GM19463 (cell line): ENCODE measurements around the gene SLF1.

Experiments used
- ATAC-seq: cut with Tn5 transposase; IDR thresholded peaks from one replicate; pipeline ENCODE4 v1.9.1; 2021; ENCODE audit warnings: mild to moderate bottlenecking, moderate library complexity; ENCODE audit not compliant: unreplicated experiment

The SLF1 gene

GRCh38 chr5:94660506-94660905, 42.0 kb downstream of the SLF1 start:
- no peak for ATAC-seq

DNA sequence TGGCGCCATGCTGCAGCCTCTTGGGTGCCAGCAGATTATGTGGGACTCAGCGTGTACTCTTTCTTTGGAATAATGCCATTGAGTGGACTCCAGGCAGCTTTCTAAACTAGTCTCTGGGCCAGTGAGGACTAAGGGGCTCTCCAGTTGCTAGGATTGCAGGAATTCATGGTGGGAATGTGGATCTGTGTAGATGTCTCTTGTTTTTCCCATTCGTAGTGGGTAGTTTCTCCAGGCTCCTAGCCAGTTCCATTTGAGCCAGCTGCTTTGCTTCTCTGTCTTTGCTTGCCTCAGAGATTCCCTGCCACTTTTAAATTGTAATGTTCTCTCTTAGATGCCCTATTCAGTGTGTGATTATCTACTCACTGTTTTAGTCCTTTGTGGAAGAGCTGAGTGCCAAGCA, 42.6 kb downstream of the SLF1 start:
- ATAC-seq = no peak

DNA sequence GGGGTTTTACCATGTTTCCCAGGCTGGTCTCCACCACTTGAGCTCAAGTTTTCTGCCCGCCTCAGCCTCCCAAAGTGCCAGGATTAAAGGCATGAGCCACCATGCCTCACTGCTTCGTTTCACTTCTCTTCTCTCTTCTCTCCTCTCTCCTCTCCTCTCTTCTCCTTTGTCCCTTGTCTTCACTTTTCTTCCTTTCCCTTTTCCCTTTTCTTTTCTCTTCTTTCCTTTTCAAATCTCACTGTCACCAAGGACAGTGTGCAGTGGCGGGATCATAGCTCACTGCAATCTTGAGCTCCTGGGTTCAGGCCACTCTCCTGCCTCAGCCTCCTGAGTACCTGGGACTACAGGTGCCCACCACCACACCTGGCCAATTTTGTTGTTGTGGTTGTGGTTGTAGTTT, 49.5 kb downstream of the SLF1 start:
- no peak for ATAC-seq

DNA sequence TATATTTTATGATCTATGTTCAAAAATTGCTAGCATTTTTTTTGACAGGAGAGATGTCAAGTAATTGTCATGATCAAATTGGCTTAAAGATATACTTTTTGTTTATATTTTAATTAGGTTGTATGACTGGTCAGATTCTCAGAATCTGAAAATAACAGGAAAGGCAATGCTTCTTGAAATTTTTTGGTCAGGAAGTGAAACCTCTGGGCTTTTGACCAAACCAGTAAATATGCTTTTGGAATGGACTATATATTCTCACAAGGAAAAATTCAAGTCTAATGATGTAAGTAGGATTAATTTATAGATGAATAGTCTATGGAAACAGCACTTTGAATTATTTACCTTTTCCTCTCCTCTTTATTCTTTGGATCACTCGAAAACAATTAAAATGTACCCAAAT, 52.3 kb downstream of the SLF1 start:
- no peak for ATAC-seq

- no peak for ATAC-seq
These were observed 54.3 kb downstream of the SLF1 start for GRCh38 chr5:94672746-94673145.

GRCh38 chr5:94674490-94675382, 56.3 kb downstream of the SLF1 start:
- ATAC-seq = no peak

DNA sequence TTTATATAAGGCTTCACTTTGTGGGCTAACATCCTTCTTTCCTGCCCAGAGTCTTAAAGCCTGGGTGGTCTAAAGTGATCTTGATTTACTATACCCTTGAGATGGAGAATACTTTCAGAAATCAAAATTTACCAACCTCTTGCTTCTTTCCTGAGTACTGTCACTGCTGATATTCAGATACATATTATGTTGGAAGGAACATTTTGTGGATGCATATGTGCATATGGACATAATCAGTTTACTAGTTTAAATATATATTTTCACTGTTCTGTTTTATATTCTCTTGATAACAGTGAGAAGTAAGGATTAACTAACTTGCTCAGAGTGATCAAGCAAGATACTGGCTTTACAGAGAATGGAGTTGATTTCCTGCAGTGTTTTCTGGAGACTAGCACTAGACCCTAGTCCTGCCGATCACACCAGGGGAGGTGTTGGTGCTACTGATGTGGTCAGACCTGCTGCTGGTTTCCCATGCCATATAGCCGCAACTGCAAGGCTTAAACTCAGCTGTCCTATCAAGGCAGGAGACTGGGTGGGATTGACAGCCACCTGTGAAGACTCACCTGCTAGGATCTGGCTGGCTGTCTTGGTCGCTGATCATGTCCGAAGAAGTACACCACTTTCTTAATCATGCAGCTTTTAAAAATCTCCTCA, 57.6 kb downstream of the SLF1 start:
- ATAC-seq = no peak

- ATAC-seq = no peak
These were observed 64.5 kb downstream of the SLF1 start for GRCh38 chr5:94682814-94683520.

- no peak for ATAC-seq
These were observed 71.4 kb downstream of the SLF1 start for GRCh38 chr5:94689908-94690307.

DNA sequence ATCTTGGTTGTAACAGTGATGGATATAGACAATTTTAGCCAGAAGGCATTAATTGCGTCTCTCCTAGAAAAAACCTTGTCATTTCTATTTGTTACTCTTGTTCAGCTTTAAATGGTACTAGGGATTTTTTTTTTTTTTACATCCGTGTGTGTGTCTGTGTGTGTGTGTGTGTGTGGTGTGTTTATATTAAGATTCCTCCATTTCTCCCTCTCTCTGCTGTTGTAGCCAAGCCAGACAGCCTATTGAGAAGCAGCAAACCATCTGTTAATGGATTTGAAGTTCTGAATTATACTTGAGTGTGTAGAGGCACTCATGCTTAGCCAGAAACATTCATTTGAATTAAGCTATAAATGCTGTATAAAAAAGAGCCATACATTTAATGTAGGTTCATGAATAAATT, 72.3 kb downstream of the SLF1 start:
- no peak for ATAC-seq

- ATAC-seq = no peak
These were observed 72.8 kb downstream of the SLF1 start for GRCh38 chr5:94691291-94691690.

DNA sequence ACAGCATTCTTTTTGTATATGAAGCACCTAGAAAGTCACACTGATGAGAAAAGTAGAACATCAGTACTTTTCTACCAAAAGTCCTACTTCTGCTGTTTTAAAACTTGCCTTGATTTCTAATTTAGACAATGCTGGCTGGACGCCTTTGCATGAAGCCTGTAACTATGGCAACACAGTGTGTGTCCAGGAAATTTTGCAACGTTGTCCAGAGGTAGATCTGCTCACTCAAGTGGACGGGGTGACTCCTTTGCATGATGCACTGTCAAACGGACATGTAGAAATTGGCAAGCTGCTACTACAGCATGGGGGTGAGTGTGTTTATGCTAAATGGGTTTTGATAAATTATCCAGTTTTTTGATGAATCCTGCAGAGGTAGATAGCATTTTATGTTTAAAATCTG, 73.5 kb downstream of the SLF1 start:
- ATAC-seq = no peak

GRCh38 chr5:94692581-94692980, 74.1 kb downstream of the SLF1 start:
- ATAC-seq = no peak

GRCh38 chr5:94693043-94693822, 74.8 kb downstream of the SLF1 start:
- ATAC-seq = peak; percentile 50

GRCh38 chr5:94693845-94694370, 75.4 kb downstream of the SLF1 start:
- ATAC-seq = no peak

DNA sequence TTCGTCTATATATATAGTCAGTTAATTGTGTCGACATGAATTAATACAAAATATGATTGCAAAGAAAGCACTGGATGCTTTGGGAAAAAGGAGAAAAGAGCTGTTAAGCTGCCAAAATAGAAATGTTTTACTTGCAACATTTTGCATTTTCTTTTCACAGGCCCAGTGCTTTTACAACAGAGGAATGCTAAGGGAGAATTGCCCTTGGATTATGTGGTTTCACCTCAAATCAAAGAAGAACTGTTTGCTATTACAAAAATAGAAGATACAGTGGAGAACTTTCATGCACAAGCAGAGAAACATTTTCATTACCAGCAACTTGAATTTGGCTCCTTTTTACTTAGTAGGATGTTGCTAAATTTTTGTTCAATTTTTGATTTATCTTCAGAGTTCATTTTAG, 76.2 kb downstream of the SLF1 start:
- ATAC-seq = no peak

- ATAC-seq = no peak
These were observed 79.7 kb downstream of the SLF1 start for GRCh38 chr5:94698197-94698596.

DNA sequence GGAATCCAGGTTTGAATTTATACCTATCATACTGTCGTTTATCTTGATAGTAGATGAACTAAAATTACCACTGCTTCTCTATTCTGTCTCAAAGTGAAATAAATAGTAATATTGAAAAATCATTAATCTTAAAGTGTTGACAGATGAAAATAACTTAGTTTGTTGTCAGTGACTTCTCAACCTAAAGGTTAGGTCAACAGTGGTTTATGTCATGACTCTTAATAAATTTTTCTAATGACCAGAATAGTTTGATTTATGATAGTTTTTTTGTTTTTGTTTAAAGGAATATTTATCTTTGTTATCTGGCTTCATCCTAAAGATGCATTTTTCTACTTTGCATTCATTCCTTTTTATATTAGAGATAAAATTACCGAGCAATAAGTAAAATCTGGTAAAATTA, 81.1 kb downstream of the SLF1 start:
- ATAC-seq = no peak

DNA sequence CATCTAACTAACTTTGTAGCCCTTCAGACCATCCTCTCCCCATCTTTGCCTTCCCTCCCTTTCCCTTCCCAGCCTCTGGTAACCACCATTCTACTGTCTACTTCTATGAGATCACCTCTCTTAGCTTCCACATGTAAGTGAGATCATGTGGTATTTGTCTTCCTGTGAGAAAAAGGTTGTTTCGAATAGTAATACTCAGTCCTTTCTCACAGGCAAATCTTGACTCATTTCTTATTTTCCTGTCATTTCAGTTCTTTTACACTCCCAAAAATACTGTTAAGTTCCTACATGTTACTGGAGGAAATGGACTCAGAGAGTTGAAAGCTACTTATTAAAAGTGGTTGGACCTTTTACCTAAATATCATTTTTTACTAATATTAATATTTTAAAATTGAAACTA, 82.1 kb downstream of the SLF1 start:
- ATAC-seq = peak; percentile 78

GRCh38 chr5:94702729-94703128, 84.3 kb downstream of the SLF1 start:
- ATAC-seq = peak; percentile 54

DNA sequence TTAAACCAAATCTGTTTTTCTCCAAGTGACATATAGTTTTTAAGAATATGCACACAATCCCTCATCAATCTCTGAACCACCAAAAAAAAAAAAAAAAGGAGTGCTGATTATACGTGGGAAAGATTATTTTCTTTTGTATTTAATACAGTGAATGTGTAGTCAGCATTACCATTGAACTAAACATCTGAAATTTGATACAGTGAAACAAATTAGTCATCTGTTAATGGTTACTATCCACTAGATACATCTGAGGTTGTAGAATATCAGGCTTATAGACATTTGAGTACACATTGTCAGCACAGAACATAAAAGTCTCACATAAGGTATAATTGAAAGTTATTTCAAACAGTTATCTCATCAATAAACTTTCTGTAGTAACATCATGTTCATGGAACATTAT, 87.0 kb downstream of the SLF1 start:
- ATAC-seq = no peak
